Measurements from ENCODE around the gene EGFLAM.
"Not testable (repeated sequence)": the region's sequence is repeated elsewhere in the genome, so short reads cannot be mapped to it uniquely, and the experiment has no call there.

EGFLAM gene

DNA sequence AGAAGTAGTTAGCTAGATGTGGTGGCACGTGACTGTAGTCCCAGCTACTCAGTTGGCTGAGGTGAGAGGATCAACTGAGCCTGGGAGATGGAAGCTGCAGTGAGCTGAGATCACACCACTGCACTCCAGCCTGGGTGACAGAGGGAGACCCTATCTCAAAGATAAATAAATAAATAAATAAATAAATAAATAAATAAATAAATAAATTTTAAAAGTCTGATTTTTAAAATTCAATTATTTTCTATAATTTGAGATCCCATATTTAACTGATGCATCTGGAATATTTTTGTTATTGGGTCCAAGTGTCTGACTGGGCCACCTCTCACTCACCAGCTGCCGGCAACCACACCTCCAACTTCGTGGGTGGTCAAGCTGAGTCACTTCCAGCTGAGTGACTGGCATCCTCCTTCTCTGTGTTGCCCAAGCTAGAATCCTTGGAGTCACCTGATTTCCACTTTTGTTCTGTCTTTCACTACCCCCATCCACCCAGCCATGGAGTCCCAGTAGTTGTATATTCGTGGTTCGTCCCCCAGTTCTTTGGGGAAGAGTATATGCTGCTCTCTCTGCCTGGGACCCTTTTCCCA, 70.9 kb downstream of the EGFLAM start:
- peak; percentile 65 for DNase-seq (ENCODE audit: low spot score)

DNA sequence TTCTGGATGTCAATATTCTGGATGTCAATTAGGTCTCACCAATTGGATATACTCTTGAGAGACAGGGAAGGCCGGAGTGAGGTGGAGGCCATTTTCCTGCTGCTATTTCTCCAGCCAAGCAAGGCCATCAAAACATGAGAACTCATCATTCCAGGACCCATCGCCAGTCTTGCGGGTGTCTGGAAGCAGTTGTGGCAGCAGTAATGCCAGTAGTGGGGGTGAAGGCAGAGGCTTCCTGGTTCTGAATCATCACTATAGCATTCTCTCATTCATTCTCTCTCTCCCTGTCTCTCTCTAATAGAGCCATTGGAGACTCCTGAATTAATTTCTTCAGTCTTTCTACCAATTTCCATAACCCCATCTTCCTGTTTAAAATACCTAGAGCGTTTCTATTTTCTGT, 71.8 kb downstream of the EGFLAM start:
- DNase-seq (ENCODE audit: low spot score), result no peak

DNA sequence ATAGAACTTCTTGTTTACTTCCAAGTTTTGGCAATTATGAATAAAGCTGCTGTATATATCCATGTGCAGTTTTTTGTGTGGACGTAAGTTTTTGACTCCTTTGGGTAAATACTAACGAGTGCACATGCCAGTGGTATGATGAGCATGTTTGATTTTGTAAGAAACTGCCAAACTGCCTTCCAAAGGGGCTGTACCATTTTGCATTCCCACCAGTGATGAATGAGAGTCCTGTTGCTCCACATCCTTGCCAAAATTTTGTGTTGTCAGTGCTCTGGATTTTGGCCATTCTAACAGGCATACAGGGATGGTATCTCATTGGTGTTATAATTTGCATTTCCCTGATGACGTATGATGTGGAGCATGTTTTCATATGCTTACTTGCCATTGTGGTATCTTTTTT, 73.5 kb downstream of the EGFLAM start:
- DNase-seq (ENCODE audit: low spot score), result no peak

DNA sequence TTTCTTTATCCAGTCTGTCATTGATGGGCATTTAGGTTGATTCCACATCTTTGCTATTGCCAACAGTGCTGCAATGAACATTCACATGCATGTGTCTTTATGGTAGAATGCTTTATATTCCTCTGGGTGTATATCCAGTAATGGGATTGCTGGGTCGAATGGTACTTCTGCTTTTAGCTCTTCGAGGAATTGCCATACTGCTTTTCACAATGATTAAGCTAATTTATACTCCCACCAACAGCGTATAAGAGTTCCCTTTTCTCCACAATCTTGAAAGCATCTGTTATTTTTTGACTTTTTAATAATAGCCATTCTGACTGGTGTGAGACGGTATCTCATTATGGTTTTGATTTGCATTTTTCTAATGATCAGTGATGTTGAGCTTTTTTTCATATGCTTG, 74.8 kb downstream of the EGFLAM start:
- not testable (repeated sequence) for DNase-seq (ENCODE audit: low spot score)

DNA sequence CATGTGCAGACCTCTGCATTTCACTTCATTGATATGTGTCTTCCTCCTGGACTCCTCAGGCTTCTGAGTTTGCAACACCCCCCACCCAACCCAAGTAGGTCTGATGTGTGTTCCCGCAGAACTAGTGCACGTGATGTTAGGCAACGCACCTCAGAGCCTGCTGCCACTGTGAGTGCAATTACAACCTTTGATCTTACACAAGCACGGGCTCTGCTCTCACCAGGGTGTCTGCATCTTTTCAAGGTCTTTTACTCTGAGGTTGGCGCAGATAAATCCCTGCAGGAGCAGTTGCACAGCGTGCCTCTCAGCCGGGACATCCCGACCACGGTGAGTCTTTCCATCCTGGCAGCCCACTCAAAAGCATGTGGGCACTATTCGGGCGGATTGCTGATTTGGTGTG, 80.1 kb downstream of the EGFLAM start:
- DNase-seq (ENCODE audit: low spot score), result no peak

DNA sequence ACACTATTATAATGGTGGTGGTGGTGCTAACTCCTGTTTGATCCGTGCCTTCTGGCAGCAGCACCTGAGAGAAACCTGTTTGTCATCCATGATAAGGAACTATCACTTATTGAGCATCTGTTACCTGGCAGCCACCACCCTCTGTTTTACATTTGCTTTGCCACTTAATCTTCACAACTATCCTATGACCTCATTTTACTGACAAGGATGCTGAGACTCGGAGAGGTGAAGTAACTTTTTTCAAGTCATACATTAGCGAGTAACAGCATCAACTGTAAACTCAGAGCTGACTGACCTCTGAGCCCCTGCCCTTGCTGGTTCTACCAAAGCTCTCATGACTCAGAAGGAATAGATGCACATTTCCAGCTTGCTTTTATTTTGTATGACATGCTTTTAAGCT, 81.1 kb downstream of the EGFLAM start:
- DNase-seq (ENCODE audit: low spot score), result no peak

DNA sequence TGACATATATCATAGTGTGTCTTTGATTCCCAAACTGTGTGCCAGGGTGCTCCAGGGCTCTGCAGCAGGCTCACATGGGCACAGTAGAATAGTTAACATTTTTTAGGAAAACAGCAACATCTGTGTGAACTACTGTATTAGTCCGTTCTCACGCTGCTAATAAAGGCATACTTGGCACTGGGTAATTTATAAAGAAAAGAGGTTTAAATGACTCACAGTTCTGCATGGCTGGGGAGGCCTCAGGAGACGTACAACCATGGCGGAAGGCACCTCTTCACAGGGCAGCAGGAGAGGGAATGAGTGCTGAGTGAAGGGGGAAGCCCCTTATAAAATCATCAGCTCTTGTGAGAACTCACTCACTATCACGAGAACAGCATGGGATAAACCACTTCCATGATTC, 82.7 kb downstream of the EGFLAM start:
- DNase-seq (ENCODE audit: low spot score), result no peak

DNA sequence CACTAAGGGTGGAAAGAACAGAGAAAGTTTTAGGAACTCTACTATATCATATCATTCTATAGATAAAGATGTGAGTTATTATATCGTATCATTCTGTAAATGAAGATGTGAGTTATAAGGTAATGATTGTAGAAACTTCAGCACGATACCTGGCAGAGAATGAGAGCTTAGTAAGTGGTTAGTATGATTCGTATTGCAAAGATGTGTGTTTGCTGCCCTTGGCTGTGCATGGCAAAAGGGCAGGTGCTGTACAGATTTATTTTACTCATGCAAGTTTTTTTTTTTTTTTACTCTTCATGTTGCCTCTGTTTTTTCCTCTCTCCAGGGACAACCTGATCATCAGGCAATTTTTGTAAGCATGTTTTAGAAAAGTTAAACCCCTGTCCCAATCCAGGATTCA, 83.3 kb downstream of the EGFLAM start:
- no peak for DNase-seq (ENCODE audit: low spot score)

DNA sequence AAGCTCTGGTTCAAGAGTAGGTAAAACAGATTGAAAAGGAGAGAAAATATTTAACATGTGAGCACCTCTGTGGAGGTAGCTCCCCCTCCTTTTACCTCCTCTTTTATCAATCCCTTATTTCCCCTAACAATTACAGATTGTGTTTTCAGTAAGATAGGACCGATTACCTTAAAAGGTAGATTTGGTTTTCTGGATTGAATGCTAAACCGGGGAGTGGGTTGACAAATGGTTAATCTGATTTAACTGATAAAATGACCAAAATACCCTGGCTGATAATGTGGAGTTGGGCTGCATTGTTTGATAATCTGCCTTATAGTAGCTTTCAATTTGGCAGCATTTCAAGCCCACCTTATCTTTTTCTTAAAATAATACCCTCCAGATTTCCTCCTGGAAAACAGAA, 83.9 kb downstream of the EGFLAM start:
- DNase-seq (ENCODE audit: low spot score), result no peak

DNA sequence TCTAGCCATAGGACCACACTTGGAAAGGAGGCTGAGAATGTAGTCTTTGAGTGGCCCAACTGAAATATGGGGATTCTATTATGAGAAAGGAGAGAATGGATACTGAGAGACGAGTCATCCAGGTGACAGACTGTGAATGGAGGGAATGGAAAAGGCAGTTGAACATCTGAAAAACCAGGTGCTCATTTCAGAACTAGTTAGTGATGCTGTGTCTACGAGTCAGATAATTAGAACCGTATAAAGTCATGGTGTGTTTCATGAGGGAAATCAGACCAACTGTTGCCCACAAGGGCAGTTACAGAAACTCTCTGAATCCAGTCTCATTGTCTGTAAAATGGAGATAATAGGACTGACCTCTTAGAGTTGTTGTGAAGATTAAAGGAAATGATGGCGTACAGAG, 86.5 kb downstream of the EGFLAM start:
- DNase-seq (ENCODE audit: low spot score), result no peak

DNA sequence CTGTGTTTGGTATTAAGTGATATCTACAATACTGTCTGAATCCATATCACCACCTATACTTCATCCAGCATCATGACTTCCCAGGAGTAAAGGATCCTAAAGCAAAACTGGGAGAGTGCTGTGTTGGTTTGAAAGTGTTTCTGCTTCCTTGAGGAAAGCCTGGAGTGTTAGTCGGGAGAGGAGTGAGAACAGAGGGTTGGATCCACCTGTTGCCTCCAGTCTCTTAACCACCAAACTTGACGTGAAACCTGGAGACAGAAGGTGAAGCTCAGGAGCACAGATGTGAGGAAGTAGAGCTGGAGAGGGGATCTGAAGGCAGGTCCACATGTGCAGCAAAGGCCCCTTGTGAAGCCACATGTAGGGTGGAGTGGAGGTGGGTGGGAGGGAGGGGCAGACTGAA, 88.2 kb downstream of the EGFLAM start:
- DNase-seq (ENCODE audit: low spot score), result no peak

DNA sequence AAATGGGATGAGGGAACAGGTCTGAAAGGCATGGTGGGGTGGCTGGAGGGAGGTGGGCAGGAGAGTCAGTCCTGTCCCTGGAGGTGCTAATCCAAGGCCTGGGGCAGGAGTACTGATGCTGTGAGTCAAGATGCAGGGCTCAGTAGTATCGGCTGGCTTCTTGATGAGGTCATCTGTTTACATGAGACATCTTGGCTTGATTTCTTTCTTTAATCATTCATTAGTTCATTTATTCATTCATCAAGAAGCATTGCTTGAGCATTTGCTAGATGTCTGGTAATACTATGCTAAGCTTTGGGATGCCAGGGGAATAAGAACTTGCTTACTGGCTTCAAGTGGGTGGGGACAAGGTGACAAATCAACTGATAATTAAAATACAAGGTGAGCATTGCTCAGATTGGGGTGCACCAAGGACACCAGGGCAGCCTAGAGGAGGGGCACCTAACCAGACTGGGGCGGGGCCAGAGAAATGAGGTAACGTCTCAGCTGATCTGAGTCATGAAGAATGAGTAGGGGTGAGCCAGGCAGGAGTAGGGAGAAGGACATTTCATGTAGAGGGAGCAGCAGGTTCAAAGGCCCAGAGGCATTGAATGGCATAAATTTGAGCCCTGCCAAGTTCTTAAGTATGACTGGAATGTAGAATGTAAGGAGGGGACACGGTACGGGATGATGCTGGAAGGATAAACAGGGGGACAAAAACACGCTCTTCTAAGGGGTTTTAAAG, 88.8 kb downstream of the EGFLAM start:
- peak; percentile 26 for DNase-seq (ENCODE audit: low spot score)

DNA sequence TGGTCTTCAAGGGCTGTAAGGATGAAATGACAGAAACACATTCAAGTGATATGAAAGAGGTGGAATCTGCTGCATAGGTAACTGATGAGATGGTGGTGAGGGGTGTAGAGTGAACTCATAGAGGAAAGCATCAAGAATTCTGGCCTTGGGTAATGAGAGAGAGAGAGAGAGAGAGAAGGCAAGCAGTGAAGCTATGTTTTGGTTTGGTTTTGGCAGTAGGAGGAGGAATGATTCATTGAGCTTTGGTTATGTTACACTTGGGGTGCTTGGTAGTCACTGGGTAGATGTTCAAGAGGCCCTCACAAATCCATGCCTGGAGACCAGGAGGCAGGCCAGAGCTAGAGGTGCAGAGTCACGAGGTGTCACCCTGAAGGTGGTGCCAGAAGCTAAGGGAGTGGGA, 89.5 kb downstream of the EGFLAM start:
- DNase-seq (ENCODE audit: low spot score), result no peak

DNA sequence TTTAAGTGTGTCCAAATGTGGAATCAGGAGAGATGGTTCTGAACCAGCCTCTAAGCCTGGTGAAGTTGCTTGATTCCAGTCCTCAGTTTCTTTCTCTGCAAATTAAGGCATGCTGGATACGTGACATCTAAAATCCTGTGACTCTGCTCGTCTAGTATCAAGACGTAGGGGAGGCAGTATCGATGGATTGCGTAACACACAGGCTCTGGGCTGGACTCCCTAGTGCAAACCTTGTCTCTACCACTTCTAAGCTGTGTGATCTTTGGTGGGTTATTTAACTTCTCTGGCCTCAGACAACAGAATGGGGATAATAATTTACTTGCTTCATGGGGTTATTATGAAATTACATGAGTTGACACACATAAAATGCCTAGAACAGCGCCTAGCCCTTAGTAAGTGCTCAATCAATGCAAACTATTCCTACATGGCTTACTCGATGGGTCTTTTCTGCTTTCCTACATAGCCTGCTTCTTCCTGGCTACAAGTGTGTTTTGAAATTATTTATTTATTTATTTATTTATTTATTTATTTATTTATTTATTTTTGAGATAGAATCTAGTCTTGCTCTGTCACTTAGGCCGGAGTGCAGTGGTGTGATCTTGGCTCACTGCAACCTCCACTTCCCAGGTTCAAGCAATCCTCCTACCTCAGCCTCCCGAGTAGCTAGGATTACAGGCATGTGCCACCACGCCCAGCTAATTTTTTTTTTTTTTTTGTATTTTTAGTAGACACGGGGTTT, 102.1 kb downstream of the EGFLAM start:
- DNase-seq (ENCODE audit: low spot score), result no peak

DNA sequence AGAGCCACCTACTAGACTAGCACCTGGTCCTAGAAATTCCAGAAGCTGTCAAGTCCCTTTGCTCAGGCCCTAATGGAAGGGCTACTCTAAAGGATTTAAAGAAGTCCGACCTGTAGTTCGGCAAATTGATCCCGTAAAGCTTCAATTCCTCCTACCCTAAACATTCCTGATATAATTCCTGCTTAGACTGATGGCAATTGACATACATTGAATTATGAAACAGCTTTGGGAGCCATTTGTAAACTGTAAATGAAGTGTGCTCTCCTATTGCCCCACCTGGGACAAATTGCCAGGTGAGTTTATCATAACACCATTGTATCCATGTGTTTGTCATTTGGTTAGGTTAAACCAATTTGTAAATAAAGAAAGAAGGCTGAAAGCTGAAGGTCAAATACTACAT, 104.4 kb downstream of the EGFLAM start:
- DNase-seq (ENCODE audit: low spot score), result no peak

DNA sequence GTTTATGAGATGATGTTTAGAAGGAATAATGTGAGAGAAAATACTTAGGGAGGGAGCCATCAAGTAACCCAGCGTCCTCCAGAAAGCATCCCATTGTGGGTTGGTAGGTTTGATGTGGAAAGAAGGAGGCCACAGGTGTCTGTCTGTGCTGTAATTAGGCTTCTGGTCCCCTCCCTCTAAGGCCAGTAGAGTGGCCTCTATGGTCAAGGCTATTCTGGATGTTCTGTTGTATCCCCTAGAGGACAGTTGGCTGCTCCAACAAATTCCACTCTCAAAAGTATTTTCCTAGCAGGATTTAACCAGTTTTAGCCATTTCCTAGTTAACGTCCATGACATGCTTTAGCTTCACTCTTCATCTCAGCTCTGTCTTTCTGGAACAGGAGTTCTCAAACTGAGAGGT, 106.5 kb downstream of the EGFLAM start:
- DNase-seq (ENCODE audit: low spot score), result no peak

DNA sequence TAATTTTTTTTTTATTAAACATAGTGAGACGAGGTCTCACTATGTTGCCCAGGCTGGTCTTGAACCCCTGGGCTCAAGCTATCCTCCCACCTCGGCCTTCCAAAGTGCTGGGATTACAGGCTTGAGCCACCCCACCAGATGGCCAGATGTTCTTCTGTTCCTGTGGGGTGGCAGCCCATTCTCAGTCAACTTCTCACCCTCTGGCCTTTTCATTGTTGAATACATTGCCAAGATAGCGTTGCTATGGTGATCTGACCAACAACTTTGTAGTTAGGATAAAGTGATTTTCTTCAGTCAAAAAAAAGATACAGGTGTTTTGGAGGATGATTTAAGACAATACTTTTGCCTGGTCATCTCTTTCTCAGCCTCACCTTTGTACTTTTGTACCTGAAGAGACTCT, 109.1 kb downstream of the EGFLAM start:
- no peak for DNase-seq (ENCODE audit: low spot score)

DNA sequence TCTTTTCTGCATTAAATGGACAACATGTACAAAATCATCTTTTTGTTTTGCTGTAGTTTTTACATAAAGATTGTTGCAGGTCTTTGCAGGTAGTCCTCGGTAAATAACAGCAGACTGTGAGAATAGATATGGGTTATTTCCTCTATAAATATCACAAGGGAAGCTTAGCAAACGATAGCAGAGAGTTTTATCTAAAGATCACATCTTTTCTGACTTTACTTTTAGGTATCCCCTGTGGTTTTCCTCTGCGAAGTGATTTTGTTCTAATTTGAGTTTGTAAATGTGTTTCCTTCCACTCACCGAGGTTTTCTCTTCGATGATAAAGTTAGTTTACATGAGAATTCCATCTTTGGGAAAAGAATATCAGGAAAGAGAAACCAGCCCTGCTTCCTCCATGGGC, 109.6 kb downstream of the EGFLAM start:
- DNase-seq (ENCODE audit: low spot score), result no peak

DNA sequence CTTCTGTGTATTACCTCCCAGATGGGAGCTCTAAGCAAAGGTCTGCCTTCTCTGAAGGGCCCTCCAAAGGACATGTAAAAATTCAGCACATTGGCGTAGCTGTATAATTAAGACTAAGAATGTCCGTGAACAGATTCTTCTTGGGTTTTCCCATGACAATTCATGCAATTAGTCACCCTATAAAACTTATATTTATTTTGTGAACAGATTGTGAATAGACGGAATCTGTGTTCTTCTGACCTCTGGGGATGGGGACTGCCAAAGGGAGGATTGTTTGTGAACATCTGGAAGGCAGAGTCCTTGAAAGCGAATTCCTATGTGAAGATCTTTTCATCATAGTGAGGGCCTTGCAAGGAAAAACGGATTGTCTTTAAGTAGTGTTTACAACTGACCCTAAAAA, 111.3 kb downstream of the EGFLAM start:
- no peak for DNase-seq (ENCODE audit: low spot score)

DNA sequence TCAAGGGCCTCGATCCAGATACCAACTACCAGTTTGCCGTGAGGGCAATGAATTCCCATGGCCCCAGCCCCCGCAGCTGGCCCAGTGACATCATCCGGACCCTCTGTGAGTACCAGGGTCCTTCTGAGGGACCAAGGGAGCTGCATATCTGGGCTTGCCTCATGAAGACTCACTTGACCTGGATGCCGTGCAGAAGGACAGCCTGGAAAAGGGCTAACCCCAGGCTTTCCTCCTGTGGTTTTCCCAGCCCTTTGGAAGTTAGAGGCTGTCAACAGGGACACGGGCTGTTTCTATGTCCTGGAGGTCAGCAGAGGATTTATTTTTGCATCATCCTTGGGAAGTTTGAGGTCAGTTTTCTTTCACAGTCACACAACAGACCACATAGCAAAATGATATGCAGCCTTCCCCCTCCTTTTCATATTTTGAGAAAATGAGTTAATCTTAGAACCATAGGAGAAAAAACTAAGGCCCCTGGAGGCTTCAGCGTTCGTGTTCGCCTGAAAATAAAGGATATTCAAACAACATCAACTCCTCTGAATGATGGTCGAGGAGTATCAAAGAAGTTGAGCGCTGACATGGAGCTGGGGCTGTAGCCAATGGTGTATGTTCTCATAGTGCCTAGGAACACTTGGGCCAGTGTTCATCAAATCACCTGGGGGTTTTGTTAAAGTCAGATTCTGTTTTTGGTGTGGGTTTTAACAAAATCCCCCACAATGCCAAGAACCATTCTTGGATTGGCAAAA, 112.2 kb downstream of the EGFLAM start:
- no peak for DNase-seq (ENCODE audit: low spot score)

DNA sequence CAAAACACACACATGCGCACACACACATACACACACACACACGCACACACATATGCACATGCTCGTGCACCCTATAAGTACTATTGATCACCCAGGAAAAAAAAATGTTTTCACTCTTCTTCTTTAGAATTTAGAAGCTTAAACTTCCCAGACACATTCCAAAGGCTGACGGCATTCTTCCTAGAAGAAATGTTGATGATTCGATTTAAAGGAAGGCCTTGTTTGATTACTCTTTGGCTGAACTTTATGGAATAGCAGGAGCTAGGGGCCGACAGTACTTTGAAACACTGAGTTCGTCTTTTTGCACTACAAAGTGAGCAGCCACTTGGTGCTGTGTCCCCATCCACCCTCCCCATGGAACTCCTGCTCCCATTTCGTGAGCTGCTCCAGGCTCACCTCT, 113.2 kb downstream of the EGFLAM start:
- DNase-seq (ENCODE audit: low spot score), result no peak

DNA sequence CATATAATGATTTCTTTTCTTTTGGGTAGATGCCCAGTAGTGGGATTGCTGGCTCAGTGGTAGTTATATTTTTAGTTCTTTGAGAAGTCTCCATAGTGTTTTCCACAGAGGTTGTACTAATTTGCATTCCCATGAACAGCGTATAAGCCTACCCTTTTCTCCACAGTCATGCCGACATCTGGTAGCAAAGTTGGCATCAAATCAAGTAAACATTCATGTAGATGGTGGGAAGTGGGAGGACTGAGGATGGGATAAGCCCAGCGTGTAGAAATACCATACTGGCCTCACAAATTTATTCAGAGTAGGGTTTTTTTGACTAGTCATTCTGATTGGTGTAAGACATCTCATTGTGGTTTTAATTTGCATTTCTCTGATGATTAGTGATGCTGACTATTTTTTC, 115.4 kb downstream of the EGFLAM start:
- DNase-seq (ENCODE audit: low spot score), result no peak

DNA sequence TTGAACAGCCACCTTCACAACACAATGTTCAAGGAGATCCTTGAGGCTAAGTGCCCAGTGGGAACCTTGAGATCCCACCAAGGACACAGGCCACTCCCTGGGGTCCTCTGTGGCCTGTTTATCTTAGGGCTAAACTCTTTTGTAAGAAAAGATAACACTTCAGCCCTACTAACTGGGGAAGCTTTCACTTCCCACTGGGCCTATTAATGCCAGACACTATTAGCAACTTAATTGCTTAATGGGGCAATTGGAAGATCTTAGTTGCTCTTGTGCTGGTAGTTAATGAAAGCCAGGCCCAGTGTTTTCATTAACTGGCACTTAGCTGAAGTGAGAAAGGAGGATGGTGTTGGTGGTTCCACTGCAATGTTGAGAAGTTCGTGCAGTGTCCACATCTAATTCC, 117.1 kb downstream of the EGFLAM start:
- no peak for DNase-seq (ENCODE audit: low spot score)

Data from RKO (cell line).